H9 (cell line): Measurements from ENCODE around the gene SLC35E3. TPM values are rescaled to one million over a fixed set of nuclear protein-coding genes. Genes with fewer than 3 reads are reported as not detected.
"Not testable (repeated sequence)": the region's sequence is repeated elsewhere in the genome, so short reads cannot be mapped to it uniquely, and the experiment has no call there.

ENCODE experiments used
- DNase-seq: peaks from one replicate; pipeline ENCODE4 v3.0.0-alpha.2; 2017
- H2AFZ ChIP-seq: one replicate; pipeline ENCODE4 v1.6.1; 2013; ENCODE audit warnings: mild to moderate bottlenecking, low read length, control low read depth, moderate library complexity
- H2AK5ac ChIP-seq: 2 replicates; pipeline ENCODE4 v1.6.1; 2013; ENCODE audit warnings: low read length, control low read depth, mixed read lengths; ENCODE audit not compliant: insufficient read length
- H2BK120ac ChIP-seq: one replicate; pipeline ENCODE4 v1.6.1; 2013; ENCODE audit warnings: low read depth, mild to moderate bottlenecking, low read length, control low read depth, inconsistent platforms; ENCODE audit not compliant: poor library complexity, severe bottlenecking
- H2BK12ac ChIP-seq: 2 replicates; pipeline ENCODE4 v1.6.1; 2013; ENCODE audit warnings: low read length, control low read depth, mixed read lengths, low read depth; ENCODE audit not compliant: insufficient read length
- H2BK15ac ChIP-seq: 2 replicates; pipeline ENCODE4 v1.6.1; 2013; ENCODE audit warnings: low read depth, low read length, control low read depth
- H2BK20ac ChIP-seq: one replicate; pipeline ENCODE4 v1.6.1; 2013; ENCODE audit warnings: low read depth, mild to moderate bottlenecking, low read length, control low read depth, inconsistent platforms; ENCODE audit not compliant: poor library complexity, severe bottlenecking
- H2BK5ac ChIP-seq: 2 replicates; pipeline ENCODE4 v1.6.1; 2013; ENCODE audit warnings: low read length, control low read depth, mixed read lengths; ENCODE audit not compliant: insufficient read length
- H3K14ac ChIP-seq: 2 replicates; pipeline ENCODE4 v1.6.1; 2013; ENCODE audit warnings: low read length, control low read depth; ENCODE audit not compliant: insufficient read depth
- H3K18ac ChIP-seq: 2 replicates; pipeline ENCODE4 v1.6.1; 2013; ENCODE audit warnings: low read depth, mild to moderate bottlenecking, mixed read lengths, low read length, control low read depth; ENCODE audit not compliant: insufficient read length
- H3K23ac ChIP-seq: 2 replicates; pipeline ENCODE4 v1.6.1; 2013; ENCODE audit warnings: low read length, control low read depth, mixed read lengths, low read depth; ENCODE audit not compliant: insufficient read length
- H3K23me2 ChIP-seq: 2 replicates; pipeline ENCODE4 v1.6.1; 2013; ENCODE audit warnings: low read depth, mild to moderate bottlenecking, mixed read lengths, low read length, control low read depth; ENCODE audit not compliant: insufficient read length, poor library complexity, severe bottlenecking
- H3K27ac ChIP-seq: 2 replicates; pipeline ENCODE4 v1.5.1; 2013; ENCODE audit warnings: low read length, control low read depth, mixed read lengths, low read depth; ENCODE audit not compliant: insufficient read length
- H3K27me3 ChIP-seq: 2 replicates; pipeline ENCODE4 v1.6.1; 2013; ENCODE audit warnings: low read length, control low read depth, inconsistent platforms; ENCODE audit not compliant: insufficient read depth
- H3K4ac ChIP-seq: 2 replicates; pipeline ENCODE4 v1.6.1; 2013; ENCODE audit warnings: low read depth, mild to moderate bottlenecking, control low read depth, inconsistent platforms, low read length, moderate library complexity
- H3K4me1 ChIP-seq: 2 replicates; pipeline ENCODE4 v1.6.1; 2013; ENCODE audit warnings: low read length, control low read depth, inconsistent platforms; ENCODE audit not compliant: insufficient read depth
- H3K4me2 ChIP-seq: 2 replicates; pipeline ENCODE4 v1.6.1; 2013; ENCODE audit warnings: low read length, control low read depth, mixed read lengths; ENCODE audit not compliant: insufficient read length, insufficient read depth
- H3K56ac ChIP-seq: 2 replicates; pipeline ENCODE4 v1.6.1; 2013; ENCODE audit warnings: low read depth, mild to moderate bottlenecking, mixed read lengths, low read length, control low read depth; ENCODE audit not compliant: insufficient read length
- H3K79me1 ChIP-seq: 2 replicates; pipeline ENCODE4 v1.6.1; 2013; ENCODE audit warnings: low read depth, mild to moderate bottlenecking, moderate library complexity, low read length, control low read depth, inconsistent platforms; ENCODE audit not compliant: insufficient read depth, poor library complexity, severe bottlenecking
- H3K79me2 ChIP-seq: 2 replicates; pipeline ENCODE4 v1.6.1; 2013; ENCODE audit warnings: low read length, control low read depth, inconsistent platforms; ENCODE audit not compliant: insufficient read depth
- H3K9ac ChIP-seq: 2 replicates; pipeline ENCODE4 v1.6.1; 2013; ENCODE audit warnings: low read length, control low read depth, mixed read lengths; ENCODE audit not compliant: insufficient read length; ENCODE audit errors: extremely low read depth
- H3K9me3 ChIP-seq: one replicate; pipeline ENCODE4 v1.6.1; 2013; ENCODE audit warnings: low read depth, low read length, inconsistent platforms; ENCODE audit not compliant: control insufficient read depth
- H3T11ph ChIP-seq: one replicate; pipeline ENCODE4 v1.6.1; 2013; ENCODE audit warnings: mild to moderate bottlenecking, low read length, control low read depth, inconsistent platforms
- H4K20me1 ChIP-seq: one replicate; pipeline ENCODE4 v1.6.1; 2013; ENCODE audit not compliant: control insufficient read depth, insufficient read length, insufficient read depth
- H4K5ac ChIP-seq: 2 replicates; pipeline ENCODE4 v1.6.1; 2013; ENCODE audit warnings: low read depth, mild to moderate bottlenecking, mixed read lengths, low read length, control low read depth; ENCODE audit not compliant: insufficient read length
- H4K8ac ChIP-seq: replicated peaks from 2 replicates; pipeline ENCODE4 v1.6.1; 2013; ENCODE audit warnings: low read length, control low read depth, mixed read lengths, low read depth; ENCODE audit not compliant: insufficient read length
- H4K91ac ChIP-seq: 2 replicates; pipeline ENCODE4 v1.6.1; 2013; ENCODE audit warnings: low read depth, mild to moderate bottlenecking, moderate library complexity, mixed read lengths, low read length, control low read depth; ENCODE audit not compliant: insufficient read length
- H3K27ac Mint-ChIP-seq, 3 experiments: 2 replicates in 2 of 3; 3 replicates in 1 of 3; pipeline ENCODE4 v1.8.0; 2020 to 2021; ENCODE audit warnings: mixed read lengths in 3 of 3, mild to moderate bottlenecking in 1 of 3, moderate library complexity in 1 of 3
- H3K27me3 Mint-ChIP-seq: 2 replicates; pipeline ENCODE4 v1.8.0; 2021; ENCODE audit warnings: low read depth, mild to moderate bottlenecking, moderate library complexity, mixed read lengths
- H3K36me3 Mint-ChIP-seq, 3 experiments: 2 replicates in 2 of 3; 3 replicates in 1 of 3; pipeline ENCODE4 v1.8.0; 2020 to 2021; ENCODE audit warnings: low read depth in 3 of 3, mixed read lengths in 3 of 3; ENCODE audit not compliant: insufficient read depth in 1 of 3
- H3K4me1 Mint-ChIP-seq, 2 experiments: 2 replicates each; pipeline ENCODE4 v1.8.0; 2020; ENCODE audit warnings: mixed read lengths in 2 of 2
- H3K4me3 Mint-ChIP-seq, 2 experiments: 2 replicates in 1 of 2; 3 replicates in 1 of 2; pipeline ENCODE4 v1.8.0; 2020 to 2021; ENCODE audit warnings: mild to moderate bottlenecking in 2 of 2, mixed read lengths in 2 of 2, moderate library complexity in 1 of 2
- H3K9me3 Mint-ChIP-seq, 2 experiments: 2 replicates in 1 of 2; 3 replicates in 1 of 2; pipeline ENCODE4 v1.8.0; 2020; ENCODE audit warnings: mild to moderate bottlenecking in 2 of 2, mixed read lengths in 2 of 2, moderate library complexity in 1 of 2
- WGBS: extraction: QIAGEN DNeasy Blood & Tissue Kit; methylation state at CpG from one replicate; pipeline ENCODE4 v1.1.7; 2013; ENCODE audit warnings: missing lambda C conversion rate, low lambda C conversion rate, mixed read lengths; ENCODE audit not compliant: insufficient read length; ENCODE audit errors: extremely low coverage; 5-methylcytosine and 5-hydroxymethylcytosine counted together
- total RNA-seq: library from RNA; stranded (reverse); gene quantifications from 2 replicates; pipeline ENCODE4 v1.2.1, GENCODE V29; 2021

The SLC35E3 gene
- total RNA-seq, 1 experiment from 2014 or later, result 17.9 TPM

DNA sequence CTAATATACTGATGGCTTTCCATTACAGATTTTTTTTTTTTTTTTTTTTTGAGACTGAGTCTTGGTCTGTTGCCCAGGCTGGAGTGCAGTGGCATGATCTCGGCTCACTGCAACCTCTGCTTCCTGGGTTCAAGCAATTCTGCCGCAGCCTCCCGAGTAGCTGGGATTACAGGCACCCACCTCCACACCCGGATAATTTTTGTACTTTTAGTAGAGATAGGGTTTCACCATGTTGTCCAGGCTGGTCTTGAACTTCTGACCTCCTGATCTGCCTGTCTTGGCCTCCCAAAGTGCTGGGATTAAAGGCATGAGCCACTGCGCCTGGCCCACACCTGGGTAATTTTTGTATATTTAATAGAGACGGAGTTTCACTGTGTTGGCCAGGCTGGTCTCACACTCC, 65.6 kb downstream of the SLC35E3 start:
- H4K91ac ChIP-seq, H2AK5ac ChIP-seq, H2AFZ ChIP-seq, H3K56ac ChIP-seq, H3K27me3 Mint-ChIP-seq, H3K23ac ChIP-seq, H4K5ac ChIP-seq, H2BK20ac ChIP-seq, H2BK15ac ChIP-seq, H3K9me3 ChIP-seq, H3K4me1 ChIP-seq, H3K27me3 ChIP-seq, H3K4me2 ChIP-seq, H3K79me2 ChIP-seq, H3K4ac ChIP-seq, DNase-seq, H2BK5ac ChIP-seq, H3T11ph ChIP-seq, H4K8ac ChIP-seq, H3K79me1 ChIP-seq, H4K20me1 ChIP-seq, H3K14ac ChIP-seq, H3K18ac ChIP-seq, H3K27ac Mint-ChIP-seq, H3K9me3 Mint-ChIP-seq, H2BK120ac ChIP-seq, H2BK12ac ChIP-seq, H3K23me2 ChIP-seq, H3K9ac ChIP-seq, H3K27ac ChIP-seq: not testable (repeated sequence)
- WGBS, result no CpG with 5 or more reads among the region's 6 CpGs
- peak overlapping the region in 1 of 2 experiments; percentile 94; a peak in 2 of 5 replicates for H3K4me3 Mint-ChIP-seq
- H3K4me1 Mint-ChIP-seq, result peaks cover 11 to 17% of the 10 kb centered on the region in 2 experiments
- peaks cover 21 to 71% (median 62%) of the 10 kb centered on the region in 3 experiments for H3K36me3 Mint-ChIP-seq
